Lower lobe of right lung (tissue), 2 donors: ENCODE results near the gene XPNPEP2. TPM values are rescaled to one million over a fixed set of nuclear protein-coding genes. Genes with fewer than 3 reads are reported as not detected.

Experiments
- ATAC-seq, 2 donors: fragments of 200-7000 bp; cut with Tn5 transposase; one replicate each; pipeline ENCODE4 v1.9.1; 2020 to 2022; ENCODE audit warnings: mild to moderate bottlenecking in 2 of 2, moderate library complexity in 2 of 2
- DNase-seq: peaks from one replicate; pipeline ENCODE4 v3.0.0-alpha.2; 2020
- H3K27ac ChIP-seq: fragments of 200-600 bp; one replicate; pipeline ENCODE4 v1.8.0; 2022
- H3K27me3 ChIP-seq: fragments of 200-600 bp; one replicate; pipeline ENCODE4 v1.8.0; 2022; ENCODE audit warnings: low read depth
- H3K36me3 ChIP-seq: fragments of 200-600 bp; one replicate; pipeline ENCODE4 v1.8.0; 2022; ENCODE audit warnings: mild to moderate bottlenecking
- H3K4me1 ChIP-seq: fragments of 200-600 bp; one replicate; pipeline ENCODE4 v1.8.0; 2022
- H3K4me3 ChIP-seq: fragments of 200-600 bp; one replicate; pipeline ENCODE4 v1.8.0; 2022; ENCODE audit warnings: mild to moderate bottlenecking
- H3K9me3 ChIP-seq: fragments of 200-600 bp; one replicate; pipeline ENCODE4 v1.8.0; 2022
- intact Hi-C: fragments of 100-400 bp; cut with DNase I; formaldehyde crosslinking; loops from one replicate; pipeline ENCODE4 v1.11.0; 2022
- total RNA-seq: library from RNA; stranded (reverse); fragmentation: NEBNext Ultra II Directional; extraction: Animal tissue kit (Norgen Biotek cat#: 25700); gene quantifications from one replicate; pipeline ENCODE4 v1.2.1, GENCODE V29; 2021
- TF ChIP-seq, protein P1 (sequence below): fragments of 200-600 bp; IDR thresholded peaks from one replicate; pipeline ENCODE4 v1.8.0; 2022; ENCODE audit warnings: antibody characterized with exemption, mild to moderate bottlenecking
- donor health status: DM: no; HTN: yes; CAD: no; lungs with severe emphysema.

Gene XPNPEP2
- total RNA-seq, 1 donor from 2014 or later: 2.9 TPM

DNA sequence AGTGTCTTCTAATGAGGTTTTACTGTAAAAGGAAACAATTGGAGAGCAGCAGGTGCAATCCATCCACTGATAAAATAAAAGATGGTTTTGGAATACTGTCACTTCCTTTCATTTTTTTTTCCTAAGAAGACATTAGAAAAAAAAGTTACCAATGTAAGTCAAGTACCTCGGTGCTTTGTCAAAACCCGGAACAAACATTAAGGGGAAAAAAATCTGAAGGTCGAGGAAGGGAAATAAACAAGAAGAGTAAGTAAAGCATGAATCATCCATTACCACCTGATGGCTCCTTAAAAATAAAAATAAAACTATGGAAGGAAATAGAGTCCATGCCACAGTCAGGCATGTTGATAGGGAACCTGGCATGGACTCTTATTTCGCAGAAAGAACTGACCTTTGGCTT lies 15.3 kb upstream of the XPNPEP2 start:
- no peaks in the 10 kb centered on the region for H3K4me1 ChIP-seq
- H3K9me3 ChIP-seq: no peaks in the 10 kb centered on the region
- H3K27me3 ChIP-seq: no peaks in the 10 kb centered on the region
- no peaks in the 10 kb centered on the region for H3K36me3 ChIP-seq
- ATAC-seq (no peak), DNase-seq (no peak)
- no peak overlapping the region for H3K27ac ChIP-seq
- intact Hi-C loops: no loop called here
- TF ChIP-seq, protein P1, sequence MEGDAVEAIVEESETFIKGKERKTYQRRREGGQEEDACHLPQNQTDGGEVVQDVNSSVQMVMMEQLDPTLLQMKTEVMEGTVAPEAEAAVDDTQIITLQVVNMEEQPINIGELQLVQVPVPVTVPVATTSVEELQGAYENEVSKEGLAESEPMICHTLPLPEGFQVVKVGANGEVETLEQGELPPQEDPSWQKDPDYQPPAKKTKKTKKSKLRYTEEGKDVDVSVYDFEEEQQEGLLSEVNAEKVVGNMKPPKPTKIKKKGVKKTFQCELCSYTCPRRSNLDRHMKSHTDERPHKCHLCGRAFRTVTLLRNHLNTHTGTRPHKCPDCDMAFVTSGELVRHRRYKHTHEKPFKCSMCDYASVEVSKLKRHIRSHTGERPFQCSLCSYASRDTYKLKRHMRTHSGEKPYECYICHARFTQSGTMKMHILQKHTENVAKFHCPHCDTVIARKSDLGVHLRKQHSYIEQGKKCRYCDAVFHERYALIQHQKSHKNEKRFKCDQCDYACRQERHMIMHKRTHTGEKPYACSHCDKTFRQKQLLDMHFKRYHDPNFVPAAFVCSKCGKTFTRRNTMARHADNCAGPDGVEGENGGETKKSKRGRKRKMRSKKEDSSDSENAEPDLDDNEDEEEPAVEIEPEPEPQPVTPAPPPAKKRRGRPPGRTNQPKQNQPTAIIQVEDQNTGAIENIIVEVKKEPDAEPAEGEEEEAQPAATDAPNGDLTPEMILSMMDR: no peak
- no peak overlapping the region for H3K4me3 ChIP-seq

- no peaks in the 10 kb centered on the region for H3K27me3 ChIP-seq
- H3K36me3 ChIP-seq: no peaks in the 10 kb centered on the region
- H3K4me1 ChIP-seq: no peaks in the 10 kb centered on the region
- DNase-seq: no peak
- H3K27ac ChIP-seq: no peak overlapping the region
- TF ChIP-seq, protein P1: no peak
- intact Hi-C loops: no loop called here
- H3K4me3 ChIP-seq: no peak overlapping the region
- no peak for ATAC-seq
- no peaks in the 10 kb centered on the region for H3K9me3 ChIP-seq
Measured at GRCh38 chrX:129724754-129725153, 14.0 kb upstream of the XPNPEP2 start.

- peak; percentile 48 for DNase-seq
- Histone ChIP-seq H3K36me3 (no peaks in the 10 kb centered on the region), H3K27ac (no peak overlapping the region), H3K4me3 (no peak overlapping the region), H3K27me3 (no peaks in the 10 kb centered on the region), H3K9me3 (no peaks in the 10 kb centered on the region), H3K4me1 (no peaks in the 10 kb centered on the region)
- ATAC-seq: peak; percentile 59 to 73
- intact Hi-C loops: no loop called here
- TF ChIP-seq, protein P1: peak; percentile 63
Measured at GRCh38 chrX:129726307-129727111, 12.3 kb upstream of the XPNPEP2 start.

DNA sequence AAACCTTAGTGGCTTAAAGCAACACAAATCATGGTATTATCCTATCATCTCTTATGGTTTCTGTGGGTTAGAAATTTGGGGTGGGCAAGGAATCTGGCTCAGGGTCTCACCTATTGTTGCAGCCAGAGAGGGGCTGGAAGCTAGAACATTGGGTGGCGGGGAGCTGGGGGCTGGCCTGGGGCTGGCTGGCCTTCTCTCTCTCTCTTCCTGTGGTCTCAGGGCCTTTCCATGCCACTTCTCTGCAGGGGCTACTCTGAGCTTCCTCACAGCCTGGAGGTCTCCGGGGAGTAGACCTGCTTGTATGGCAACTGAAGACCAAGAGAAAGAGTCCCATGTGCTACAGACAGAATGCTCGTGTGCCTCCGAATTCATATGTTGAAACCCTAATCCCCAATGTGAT lies 10.7 kb upstream of the XPNPEP2 start:
- Histone ChIP-seq H3K4me1 (no peaks in the 10 kb centered on the region), H3K36me3 (no peaks in the 10 kb centered on the region), H3K9me3 (no peaks in the 10 kb centered on the region), H3K4me3 (no peak overlapping the region), H3K27ac (no peak overlapping the region), H3K27me3 (no peaks in the 10 kb centered on the region)
- ATAC-seq (no peak), DNase-seq (no peak)
- TF ChIP-seq, protein P1: no peak
- intact Hi-C loops: no loop called here

DNA sequence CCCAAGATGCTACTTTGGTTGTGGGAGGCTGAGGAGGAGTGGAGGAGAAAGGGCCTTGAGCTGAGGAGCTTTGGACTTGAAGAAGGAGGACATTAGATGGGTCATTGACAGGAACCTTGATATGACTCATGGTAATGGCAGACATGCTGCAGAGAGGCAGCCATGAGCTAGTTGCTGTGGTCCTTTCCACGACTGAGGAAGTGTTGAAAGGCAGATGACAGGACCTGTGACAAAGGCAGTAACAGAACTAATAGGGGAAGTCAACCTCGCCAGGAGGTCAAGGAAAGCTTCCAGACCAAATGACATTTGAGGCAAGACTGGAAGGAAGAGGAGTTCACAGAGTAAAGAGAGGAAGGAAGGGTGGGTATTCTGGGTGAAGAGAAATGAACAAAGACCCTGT lies 7.6 kb upstream of the XPNPEP2 start:
- Histone ChIP-seq H3K4me3 (no peak overlapping the region), H3K4me1 (no peaks in the 10 kb centered on the region), H3K27ac (no peak overlapping the region), H3K9me3 (no peaks in the 10 kb centered on the region), H3K36me3 (no peaks in the 10 kb centered on the region), H3K27me3 (no peaks in the 10 kb centered on the region)
- intact Hi-C loops: no loop called here
- TF ChIP-seq, protein P1: no peak
- DNase-seq: no peak
- no peak for ATAC-seq
